Activated CD8-positive, alpha-beta memory T cell treated with anti-CD3 and anti-CD28 coated beads, Interleukin-2, amount 10 ng/mL, durations not matched to agents 7 days and 5 days (primary cell): ENCODE results near the gene RELB. TPM values are rescaled to one million over a fixed set of nuclear protein-coding genes. Genes with fewer than 3 reads are reported as not detected.
"Not testable (repeated sequence)": the region's sequence is repeated elsewhere in the genome, so short reads cannot be mapped to it uniquely, and the experiment has no call there.

ENCODE experiments used
- ATAC-seq: fragments of 150-1000 bp; cut with Tn5 transposase; one replicate; pipeline ENCODE4 v1.10.0; 2021; ENCODE audit warnings: moderate library complexity
- CTCF ChIA-PET: fragments of 350-600 bp; sonication (Branson Sonifier 250); formaldehyde crosslinking; loops from one replicate; lab custom pipeline; 2021; ENCODE audit warnings: antibody characterized with exemption; lab: Charles Lee
- DNase-seq: peaks from one replicate; pipeline ENCODE4 v3.0.0-alpha.2; 2020
- H3K27ac Mint-ChIP-seq: one replicate; pipeline ENCODE4 v1.8.0; 2021; ENCODE audit warnings: mild to moderate bottlenecking, mixed read lengths
- H3K27me3 Mint-ChIP-seq: one replicate; pipeline ENCODE4 v1.8.0; 2021; ENCODE audit warnings: mixed read lengths
- H3K36me3 Mint-ChIP-seq: one replicate; pipeline ENCODE4 v1.8.0; 2021; ENCODE audit warnings: mild to moderate bottlenecking, mixed read lengths
- H3K4me1 Mint-ChIP-seq: one replicate; pipeline ENCODE4 v1.8.0; 2021; ENCODE audit warnings: mixed read lengths
- H3K4me3 Mint-ChIP-seq: one replicate; pipeline ENCODE4 v1.8.0; 2021; ENCODE audit warnings: mild to moderate bottlenecking, moderate library complexity, mixed read lengths
- H3K9me3 Mint-ChIP-seq: one replicate; pipeline ENCODE4 v1.8.0; 2022; ENCODE audit warnings: low read depth, mixed read lengths
- total RNA-seq, 2 experiments: library from RNA; stranded (reverse); gene quantifications; one replicate each; pipeline ENCODE4 v1.2.3, GENCODE V29; 2021

Gene RELB
- total RNA-seq, 2 experiments from 2014 or later = 22.4 to 58.8 TPM

- Mint-ChIP-seq H3K27ac (peak overlapping the region; percentile 46), H3K4me3 (no peak overlapping the region), H3K27me3 (no peaks in the 10 kb centered on the region), H3K36me3 (peaks cover 2% of the 10 kb centered on the region), H3K4me1 (no peaks in the 10 kb centered on the region), H3K9me3 (no peaks in the 10 kb centered on the region)
- no peak for DNase-seq
- CTCF ChIA-PET = interaction anchor here (1.4 kb wide), 1 partner anchor 11 kb away, joined by 3 read pairs; the partner anchor contains the start of gene RELB
- no peak for ATAC-seq
Observed at GRCh38 chr19:44990966-44991365, 10.3 kb upstream of the RELB start.

- CTCF ChIA-PET = interaction anchor here (1.2 kb wide), 1 partner anchor 67 kb away, joined by 3 read pairs; no protein-coding TSS in a partner anchor
- ATAC-seq = no peak
- peaks cover under 1% of the 10 kb centered on the region for H3K36me3 Mint-ChIP-seq
Observed at GRCh38 chr19:44992336-44993163, 8.7 kb upstream of the RELB start.

GRCh38 chr19:44993526-44993925 lies 7.7 kb upstream of the RELB start:
- no peaks in the 10 kb centered on the region for H3K27me3 Mint-ChIP-seq
- no peaks in the 10 kb centered on the region for H3K9me3 Mint-ChIP-seq
- no peak overlapping the region for H3K4me3 Mint-ChIP-seq
- no peaks in the 10 kb centered on the region for H3K36me3 Mint-ChIP-seq
- no peak overlapping the region for H3K27ac Mint-ChIP-seq
- H3K4me1 Mint-ChIP-seq = no peaks in the 10 kb centered on the region
- ATAC-seq (no peak), DNase-seq (no peak)
- CTCF ChIA-PET = interaction anchor here (1.1 kb wide), 1 partner anchor 66 kb away, joined by 3 read pairs; no protein-coding TSS in a partner anchor

More at GRCh38 chr19:44992336-44993163, 8.7 kb upstream of the RELB start:
- Mint-ChIP-seq H3K27ac (no peak overlapping the region), H3K4me1 (no peaks in the 10 kb centered on the region), H3K27me3 (no peaks in the 10 kb centered on the region), H3K9me3 (no peaks in the 10 kb centered on the region), H3K4me3 (no peak overlapping the region)
- DNase-seq = no peak

GRCh38 chr19:44993926-44994537 lies 7.2 kb upstream of the RELB start:
- H3K27ac Mint-ChIP-seq = no peak overlapping the region
- CTCF ChIA-PET = interaction anchor here (1.1 kb wide), 1 partner anchor 66 kb away, joined by 3 read pairs; no protein-coding TSS in a partner anchor
- H3K4me3 Mint-ChIP-seq = no peak overlapping the region

GRCh38 chr19:44998025-44998424 lies 3.2 kb upstream of the RELB start:
- ATAC-seq = no peak
- Mint-ChIP-seq H3K36me3 (peaks cover 2% of the 10 kb centered on the region), H3K27ac (no peak overlapping the region), H3K27me3 (no peaks in the 10 kb centered on the region), H3K4me3 (no peak overlapping the region), H3K9me3 (no peaks in the 10 kb centered on the region), H3K4me1 (peaks cover 17% of the 10 kb centered on the region)
- no peak for DNase-seq
- CTCF ChIA-PET = interaction anchor here (1.5 kb wide), 1 partner anchor 61 kb away, joined by 4 read pairs; no protein-coding TSS in a partner anchor

More at GRCh38 chr19:44993926-44994537, 7.2 kb upstream of the RELB start:
- DNase-seq = no peak
- no peaks in the 10 kb centered on the region for H3K9me3 Mint-ChIP-seq
- H3K4me1 Mint-ChIP-seq = no peaks in the 10 kb centered on the region
- no peaks in the 10 kb centered on the region for H3K27me3 Mint-ChIP-seq
- ATAC-seq = no peak
- no peaks in the 10 kb centered on the region for H3K36me3 Mint-ChIP-seq

GRCh38 chr19:44999131-44999925 lies 1.9 kb upstream of the RELB start:
- H3K4me3 Mint-ChIP-seq, ATAC-seq, H3K9me3 Mint-ChIP-seq, H3K27ac Mint-ChIP-seq, DNase-seq, H3K27me3 Mint-ChIP-seq, H3K36me3 Mint-ChIP-seq: not testable (repeated sequence)
- CTCF ChIA-PET = interaction anchor here (1.5 to 2.4 kb wide), 3 partner anchors 10 to 60 kb away, joined by 4 to 12 read pairs (median 7); partner anchors contain the start of gene CLASRP
- H3K4me1 Mint-ChIP-seq = peaks cover 20% of the 10 kb centered on the region

- Mint-ChIP-seq H3K4me1 (peaks cover 20% of the 10 kb centered on the region), H3K4me3 (peak overlapping the region; percentile 57), H3K27ac (peak overlapping the region; percentile 63)
- DNase-seq, ATAC-seq, H3K36me3 Mint-ChIP-seq, H3K9me3 Mint-ChIP-seq, H3K27me3 Mint-ChIP-seq: not testable (repeated sequence)
- CTCF ChIA-PET = interaction anchor here (0.6 to 2.4 kb wide), 5 partner anchors 12 to 773 kb away, joined by 3 to 12 read pairs (median 6); partner anchors contain the start of gene CLASRP
Observed at GRCh38 chr19:45000665-45001064, 599 bp upstream of the RELB start.

- CTCF ChIA-PET = no interaction called here
- no peaks in the 10 kb centered on the region for H3K9me3 Mint-ChIP-seq
- peaks cover 13% of the 10 kb centered on the region for H3K36me3 Mint-ChIP-seq
- no peak for DNase-seq
- H3K27me3 Mint-ChIP-seq = no peaks in the 10 kb centered on the region
- H3K27ac Mint-ChIP-seq = no peak overlapping the region
- peaks cover 31% of the 10 kb centered on the region for H3K4me1 Mint-ChIP-seq
- H3K4me3 Mint-ChIP-seq = no peak overlapping the region
- ATAC-seq = no peak
Observed at GRCh38 chr19:45003485-45003884, 2.2 kb downstream of the RELB start.

- H3K27me3 Mint-ChIP-seq = no peaks in the 10 kb centered on the region
Observed at GRCh38 chr19:45005787-45006186, 4.5 kb downstream of the RELB start.

GRCh38 chr19:45008552-45008951 lies 7.3 kb downstream of the RELB start:
- ATAC-seq (no peak), DNase-seq (no peak)
- Mint-ChIP-seq H3K4me3 (no peak overlapping the region), H3K27ac (no peak overlapping the region), H3K36me3 (peaks cover 13% of the 10 kb centered on the region), H3K4me1 (peaks cover 11% of the 10 kb centered on the region), H3K27me3 (no peaks in the 10 kb centered on the region), H3K9me3 (no peaks in the 10 kb centered on the region)
- CTCF ChIA-PET = interaction anchor here (1.1 to 1.5 kb wide), 2 partner anchors 9 to 51 kb away, joined by 3 read pairs; no protein-coding TSS in a partner anchor

More at GRCh38 chr19:45005787-45006186, 4.5 kb downstream of the RELB start:
- Mint-ChIP-seq H3K27ac (no peak overlapping the region), H3K4me1 (peaks cover 26% of the 10 kb centered on the region), H3K36me3 (peaks cover 13% of the 10 kb centered on the region), H3K4me3 (no peak overlapping the region), H3K9me3 (no peaks in the 10 kb centered on the region)
- CTCF ChIA-PET = no interaction called here
- no peak for ATAC-seq
- no peak for DNase-seq

GRCh38 chr19:45009625-45010255 lies 8.5 kb downstream of the RELB start:
- H3K27me3 Mint-ChIP-seq = no peaks in the 10 kb centered on the region
- DNase-seq (no peak), ATAC-seq (no peak)
- CTCF ChIA-PET = interaction anchor here (1.1 to 1.5 kb wide), 2 partner anchors 50 kb away, joined by 3 read pairs; no protein-coding TSS in a partner anchor
- peak overlapping the region; percentile 63 for H3K27ac Mint-ChIP-seq
- H3K4me1 Mint-ChIP-seq = peaks cover 11% of the 10 kb centered on the region
- peaks cover 16% of the 10 kb centered on the region for H3K36me3 Mint-ChIP-seq
- H3K4me3 Mint-ChIP-seq = no peak overlapping the region
- no peaks in the 10 kb centered on the region for H3K9me3 Mint-ChIP-seq

- DNase-seq (no peak), ATAC-seq (no peak)
- Mint-ChIP-seq H3K9me3 (no peaks in the 10 kb centered on the region), H3K4me3 (no peak overlapping the region), H3K4me1 (peaks cover 13% of the 10 kb centered on the region), H3K36me3 (peaks cover 19% of the 10 kb centered on the region), H3K27me3 (no peaks in the 10 kb centered on the region), H3K27ac (no peak overlapping the region)
- CTCF ChIA-PET = interaction anchor here (1.5 kb wide), 1 partner anchor 49 kb away, joined by 3 read pairs; no protein-coding TSS in a partner anchor
Observed at GRCh38 chr19:45010306-45010705, 9.0 kb downstream of the RELB start.
